Measurements from ENCODE around the gene MAGOHB.
"Not testable (repeated sequence)": the region's sequence is repeated elsewhere in the genome, so short reads cannot be mapped to it uniquely, and the experiment has no call there.

MAGOHB gene

GRCh38 chr12:10615532-10615931 lies 2.1 kb upstream of the MAGOHB start:
- DNase-seq (ENCODE audit: low read depth) = no peak
- H3K4me3 ChIP-seq (ENCODE audit: low read depth, low read length) = no peak overlapping the region

- no peak for DNase-seq (ENCODE audit: low read depth)
- peak overlapping the region; percentile 89 for H3K4me3 ChIP-seq (ENCODE audit: low read depth, low read length)
Measured at GRCh38 chr12:10614056-10614370, 604 bp upstream of the MAGOHB start.

GRCh38 chr12:10612984-10613348 lies 443 bp downstream of the MAGOHB start:
- peak overlapping the region; percentile 89 for H3K4me3 ChIP-seq (ENCODE audit: low read depth, low read length)
- DNase-seq (ENCODE audit: low read depth) = no peak

- DNase-seq (ENCODE audit: low read depth) = no peak
- peak overlapping the region; percentile 89 for H3K4me3 ChIP-seq (ENCODE audit: low read depth, low read length)
Measured at GRCh38 chr12:10612110-10612509, 1.3 kb downstream of the MAGOHB start.

GRCh38 chr12:10611258-10611657 lies 2.2 kb downstream of the MAGOHB start:
- DNase-seq (ENCODE audit: low read depth); H3K4me3 ChIP-seq (ENCODE audit: low read depth, low read length): not testable (repeated sequence)

- no peak for DNase-seq (ENCODE audit: low read depth)
Measured at GRCh38 chr12:10610188-10610587, 3.2 kb downstream of the MAGOHB start.

GRCh38 chr12:10607885-10608458 lies 5.4 kb downstream of the MAGOHB start:
- no peak overlapping the region for H3K4me3 ChIP-seq (ENCODE audit: low read depth, low read length)
- no peak for DNase-seq (ENCODE audit: low read depth)

More at GRCh38 chr12:10610188-10610587, 3.2 kb downstream of the MAGOHB start:
- no peak overlapping the region for H3K4me3 ChIP-seq (ENCODE audit: low read depth, low read length)

- no peak for DNase-seq (ENCODE audit: low read depth)
- H3K4me3 ChIP-seq (ENCODE audit: low read depth, low read length) = no peak overlapping the region
Measured at GRCh38 chr12:10601860-10602259, 11.5 kb downstream of the MAGOHB start.

- no peak for DNase-seq (ENCODE audit: low read depth)
- no peak overlapping the region for H3K4me3 ChIP-seq (ENCODE audit: low read depth, low read length)
Measured at GRCh38 chr12:10600988-10601387, 12.4 kb downstream of the MAGOHB start.

GRCh38 chr12:10595881-10596280 lies 17.5 kb downstream of the MAGOHB start:
- no peak overlapping the region for H3K4me3 ChIP-seq (ENCODE audit: low read depth, low read length)
- no peak for DNase-seq (ENCODE audit: low read depth)

GRCh38 chr12:10590966-10591365 lies 22.4 kb downstream of the MAGOHB start:
- DNase-seq (ENCODE audit: low read depth) = no peak

GRCh38 chr12:10584415-10584814 lies 29.0 kb downstream of the MAGOHB start:
- H3K4me3 ChIP-seq (ENCODE audit: low read depth, low read length) = no peak overlapping the region
- DNase-seq (ENCODE audit: low read depth) = no peak

More at GRCh38 chr12:10590966-10591365, 22.4 kb downstream of the MAGOHB start:
- H3K4me3 ChIP-seq (ENCODE audit: low read depth, low read length) = no peak overlapping the region

- no peak for DNase-seq (ENCODE audit: low read depth)
Measured at GRCh38 chr12:10582704-10583103, 30.7 kb downstream of the MAGOHB start.

GRCh38 chr12:10582133-10582532 lies 31.3 kb downstream of the MAGOHB start:
- DNase-seq (ENCODE audit: low read depth); H3K4me3 ChIP-seq (ENCODE audit: low read depth, low read length): not testable (repeated sequence)

More at GRCh38 chr12:10582704-10583103, 30.7 kb downstream of the MAGOHB start:
- H3K4me3 ChIP-seq (ENCODE audit: low read depth, low read length) = no peak overlapping the region

- no peak for DNase-seq (ENCODE audit: low read depth)
- H3K4me3 ChIP-seq (ENCODE audit: low read depth, low read length) = no peak overlapping the region
Measured at GRCh38 chr12:10574307-10574706, 39.1 kb downstream of the MAGOHB start.

GRCh38 chr12:10572021-10572490 lies 41.4 kb downstream of the MAGOHB start:
- DNase-seq (ENCODE audit: low read depth) = peak; percentile 76
- H3K4me3 ChIP-seq (ENCODE audit: low read depth, low read length) = not testable (repeated sequence)

- H3K4me3 ChIP-seq (ENCODE audit: low read depth, low read length) = no peak overlapping the region
- DNase-seq (ENCODE audit: low read depth) = no peak
Measured at GRCh38 chr12:10571141-10571540, 42.3 kb downstream of the MAGOHB start.

- no peak overlapping the region for H3K4me3 ChIP-seq (ENCODE audit: low read depth, low read length)
- no peak for DNase-seq (ENCODE audit: low read depth)
Measured at GRCh38 chr12:10567813-10568212, 45.6 kb downstream of the MAGOHB start.

GRCh38 chr12:10563966-10564365 lies 49.4 kb downstream of the MAGOHB start:
- DNase-seq (ENCODE audit: low read depth) = no peak
- H3K4me3 ChIP-seq (ENCODE audit: low read depth, low read length) = no peak overlapping the region

- DNase-seq (ENCODE audit: low read depth) = no peak
- no peak overlapping the region for H3K4me3 ChIP-seq (ENCODE audit: low read depth, low read length)
Measured at GRCh38 chr12:10563002-10563401, 50.4 kb downstream of the MAGOHB start.

- DNase-seq (ENCODE audit: low read depth) = no peak
- no peak overlapping the region for H3K4me3 ChIP-seq (ENCODE audit: low read depth, low read length)
Measured at GRCh38 chr12:10562306-10562933, 51.0 kb downstream of the MAGOHB start.
